G401 (cell line): ENCODE data around the gene ZBTB46. TPM values are rescaled to one million over a fixed set of nuclear protein-coding genes. Genes with fewer than 3 reads are reported as not detected.
A peak's percentile ranks its signal among the peaks of the same experiment; 100 is the strongest.
"Not testable (repeated sequence)": the region's sequence is repeated elsewhere in the genome, so short reads cannot be mapped to it uniquely, and the experiment has no call there.

ENCODE experiments used
- DNase-seq: peaks from one replicate; pipeline ENCODE4 v3.0.0-alpha.2; 2015; ENCODE audit warnings: low spot score
- in situ Hi-C: cut with HindIII; loops from 2 replicates; pipeline ENCODE4 v1.10.0; 2016; ENCODE audit warnings: low sequenced_read_pairs, mixed read lengths
- total RNA-seq: library from RNA; depleted of rRNA; stranded (reverse); fragments of >200 nt; shearing (Covaris generic); gene quantifications from 2 replicates; pipeline ENCODE4 v1.2.3, GENCODE V29; 2014; rRNA removed

The ZBTB46 gene
- 39.7 and 42.5 TPM in 2 replicates for total RNA-seq

- in situ Hi-C loops = no loop called here
- DNase-seq = no peak
Measured at GRCh38 chr20:63830841-63831588, at the start of gene ZBTB46. ZBTB46 (minus strand) TSS chr20:63831264; CDS start chr20:63790757, 40,507 bp downstream.

DNA sequence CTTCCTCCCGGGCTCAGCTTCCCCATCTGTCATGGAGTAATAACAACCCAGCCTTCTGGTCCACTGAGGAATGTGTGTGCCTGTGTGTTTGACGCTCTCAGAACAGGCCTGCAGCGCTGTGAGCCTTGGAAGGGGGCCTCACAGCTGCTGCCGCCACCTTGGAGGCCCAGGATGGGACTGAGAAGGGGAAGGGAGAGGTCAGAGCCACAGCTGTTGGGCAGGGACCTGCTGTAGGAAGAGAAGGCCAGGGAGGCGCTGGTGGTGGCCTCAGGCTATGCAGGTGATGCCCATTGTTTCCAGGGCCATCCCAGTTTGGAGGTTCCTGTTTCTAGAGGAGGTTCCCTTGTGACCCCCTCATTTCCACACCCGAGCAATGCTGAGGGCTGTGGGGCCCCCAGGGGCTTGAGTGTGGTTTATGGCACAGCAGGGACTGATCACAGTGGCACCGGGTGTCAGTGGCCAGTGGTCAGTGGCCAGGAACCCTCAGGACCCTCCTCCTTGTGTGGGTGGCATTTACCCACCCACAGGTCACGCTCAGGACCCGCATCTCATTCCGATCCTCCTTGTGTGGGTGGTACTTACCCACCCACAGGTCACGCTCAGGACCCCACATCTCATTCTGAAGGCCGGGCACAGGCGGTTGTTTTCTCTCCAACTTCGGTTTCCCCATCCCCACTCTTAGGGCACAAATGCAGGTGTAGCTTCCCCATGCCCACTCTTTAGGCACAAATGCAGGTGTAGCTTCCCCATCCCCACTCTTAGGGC lies 48.0 kb upstream of the ZBTB46 start:
- DNase-seq = no peak
- in situ Hi-C loops = no loop called here

DNA sequence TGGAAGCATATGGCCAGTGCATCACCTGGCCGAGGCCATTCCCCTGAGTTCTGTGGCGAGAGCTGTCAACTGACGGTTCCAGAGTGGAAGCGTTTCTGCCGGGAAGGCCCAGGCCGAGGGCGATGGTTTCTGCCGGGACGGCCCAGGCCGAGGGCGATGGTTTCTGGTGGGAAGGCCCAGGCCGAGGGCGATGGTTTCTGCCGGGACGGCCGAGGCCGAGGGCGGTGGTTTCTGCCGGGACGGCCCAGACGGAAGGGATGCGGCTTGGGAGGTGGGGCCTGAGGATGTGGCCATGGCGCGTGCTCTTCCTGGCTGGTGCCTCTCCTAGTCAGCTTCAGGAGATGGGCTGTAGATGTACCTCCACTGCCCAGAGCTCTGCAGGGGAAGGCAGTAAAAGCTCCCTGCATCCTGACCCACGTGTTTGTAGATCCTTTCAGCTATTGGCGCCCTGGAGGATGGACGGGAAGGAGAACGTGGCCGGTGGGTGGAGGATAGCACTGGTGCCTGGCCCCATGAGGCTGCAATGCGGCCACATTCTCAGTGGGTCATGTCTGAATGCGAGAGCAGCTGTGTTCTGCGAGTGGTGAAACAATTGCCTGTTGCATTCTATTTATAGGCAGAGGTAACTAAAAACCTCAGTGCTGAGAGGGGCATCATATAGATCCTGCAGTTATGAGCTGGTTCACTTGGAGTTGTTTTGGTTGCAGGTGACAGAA lies 46.8 kb upstream of the ZBTB46 start:
- DNase-seq = no peak
- in situ Hi-C loops = no loop called here

DNA sequence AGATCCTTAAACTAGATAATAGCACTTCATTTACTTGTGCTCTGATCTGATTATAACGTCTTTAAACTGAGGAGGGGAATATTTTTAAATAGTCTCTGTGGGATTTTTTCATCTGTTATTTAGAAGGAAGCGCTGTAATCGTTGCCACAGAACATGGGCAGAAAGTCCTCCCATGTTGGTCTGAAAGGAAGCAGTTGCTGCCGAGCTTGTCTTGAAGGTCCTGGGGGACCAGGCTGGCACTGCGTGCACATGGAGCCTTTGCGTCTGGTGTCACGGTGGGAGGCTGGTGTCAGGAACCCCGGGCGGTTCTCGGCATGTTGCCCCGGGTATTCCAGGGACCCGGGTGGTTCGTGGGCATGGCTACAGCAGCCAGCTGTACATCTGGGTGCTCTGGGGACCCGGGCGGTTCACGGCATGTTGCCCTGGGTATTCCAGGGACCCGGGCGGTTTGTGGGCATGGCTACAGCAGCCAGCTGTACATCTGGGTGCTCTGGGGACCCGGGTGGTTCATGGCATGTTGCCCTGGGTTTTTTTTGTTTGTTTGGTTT lies 45.5 kb upstream of the ZBTB46 start:
- in situ Hi-C loops = no loop called here
- no peak for DNase-seq

GRCh38 chr20:63874241-63874640 lies 43.2 kb upstream of the ZBTB46 start:
- in situ Hi-C loops, DNase-seq: not testable (repeated sequence)

GRCh38 chr20:63873477-63873971 lies 42.5 kb upstream of the ZBTB46 start:
- DNase-seq = no peak
- in situ Hi-C loops = no loop called here

DNA sequence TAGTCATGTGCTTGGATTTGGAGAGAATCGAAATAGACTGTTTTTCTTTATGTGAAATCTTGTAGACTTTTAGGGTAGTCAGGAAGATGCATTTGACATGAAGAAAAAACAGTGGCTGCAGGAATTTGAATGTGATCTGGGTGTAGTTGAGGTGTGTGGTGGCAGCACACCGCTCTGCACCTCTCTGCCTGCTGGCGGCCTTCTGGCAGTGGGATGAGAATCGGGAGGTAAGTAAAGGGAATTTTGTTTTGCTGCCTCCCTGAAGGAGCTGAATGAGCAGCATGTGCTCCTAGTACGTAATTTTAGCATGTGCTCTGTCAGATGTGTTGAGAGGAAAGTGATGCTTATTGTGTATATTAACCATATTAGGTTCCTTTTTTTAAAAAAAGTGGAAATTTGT lies 37.2 kb upstream of the ZBTB46 start:
- DNase-seq = no peak
- in situ Hi-C loops = no loop called here

DNA sequence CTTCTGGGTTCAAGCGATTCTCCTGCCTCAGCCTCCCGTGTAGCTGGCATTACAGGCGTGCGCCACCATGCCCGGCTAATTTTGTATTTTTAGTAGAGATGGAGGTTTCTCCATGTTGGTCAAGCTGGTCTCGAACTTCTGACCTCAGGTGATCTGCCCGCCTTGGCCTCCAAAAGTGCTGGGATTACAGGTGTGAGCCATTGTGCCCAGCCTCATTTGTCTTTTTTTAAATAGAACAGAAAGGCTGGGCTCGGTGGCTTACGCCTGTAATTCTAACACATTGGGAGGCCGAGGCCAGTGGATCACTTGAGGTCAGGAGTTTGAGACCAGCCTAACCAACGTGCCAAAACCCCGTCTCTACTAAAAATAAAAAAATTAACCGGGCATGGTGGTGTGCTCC lies 36.0 kb upstream of the ZBTB46 start:
- in situ Hi-C loops, DNase-seq: not testable (repeated sequence)

GRCh38 chr20:63864978-63865640 lies 34.0 kb upstream of the ZBTB46 start, which contains the start of gene TPD52L2:
TPD52L2 (plus strand) TSS chr20:63865270; CDS start chr20:63865366, 96 bp downstream.
- in situ Hi-C loops = no loop called here
- peak; percentile 100 for DNase-seq

GRCh38 chr20:63864545-63864977 lies 33.5 kb upstream of the ZBTB46 start:
- in situ Hi-C loops = no loop called here
- DNase-seq = no peak

- DNase-seq = peak; percentile 84
- in situ Hi-C loops = no loop called here
Measured at GRCh38 chr20:63863798-63864544, 32.9 kb upstream of the ZBTB46 start.

DNA sequence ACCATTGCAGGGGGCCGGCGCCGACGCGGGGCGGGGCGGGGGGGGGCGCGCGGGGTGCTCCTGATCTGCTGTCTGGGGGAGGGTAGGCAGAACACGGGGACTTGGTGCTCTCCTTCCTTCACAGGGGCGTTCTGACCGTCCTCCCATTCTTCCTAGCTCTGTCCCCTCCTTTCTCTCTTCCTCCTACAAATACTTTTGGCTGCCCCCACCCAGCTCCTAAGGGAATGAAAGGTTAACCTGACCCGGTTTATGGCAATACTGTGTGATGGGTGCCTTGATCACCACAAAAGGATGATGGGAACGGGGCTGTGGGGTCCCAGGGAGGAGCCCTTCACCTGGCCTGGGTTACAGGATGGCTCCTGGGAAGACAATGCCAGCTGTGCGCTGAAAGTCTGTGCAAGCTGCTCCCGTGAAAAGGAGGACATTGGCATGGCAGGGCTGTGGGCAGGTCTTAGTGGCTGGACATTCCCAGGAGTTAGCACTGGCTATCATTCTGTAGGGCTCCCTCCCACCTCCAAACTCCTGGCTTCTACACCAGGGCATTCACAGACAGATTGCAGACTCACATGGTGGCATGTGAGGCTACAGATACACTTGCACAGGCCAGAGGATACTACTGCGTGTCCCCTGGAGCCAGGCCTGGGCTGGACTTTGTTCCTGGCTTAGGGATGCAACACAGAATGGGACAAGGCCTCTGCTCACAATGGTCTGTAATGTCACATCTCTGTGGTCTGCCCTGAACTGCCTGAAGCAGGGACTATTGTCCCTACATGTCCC lies 32.1 kb upstream of the ZBTB46 start:
- no peak for DNase-seq
- in situ Hi-C loops = no loop called here

DNA sequence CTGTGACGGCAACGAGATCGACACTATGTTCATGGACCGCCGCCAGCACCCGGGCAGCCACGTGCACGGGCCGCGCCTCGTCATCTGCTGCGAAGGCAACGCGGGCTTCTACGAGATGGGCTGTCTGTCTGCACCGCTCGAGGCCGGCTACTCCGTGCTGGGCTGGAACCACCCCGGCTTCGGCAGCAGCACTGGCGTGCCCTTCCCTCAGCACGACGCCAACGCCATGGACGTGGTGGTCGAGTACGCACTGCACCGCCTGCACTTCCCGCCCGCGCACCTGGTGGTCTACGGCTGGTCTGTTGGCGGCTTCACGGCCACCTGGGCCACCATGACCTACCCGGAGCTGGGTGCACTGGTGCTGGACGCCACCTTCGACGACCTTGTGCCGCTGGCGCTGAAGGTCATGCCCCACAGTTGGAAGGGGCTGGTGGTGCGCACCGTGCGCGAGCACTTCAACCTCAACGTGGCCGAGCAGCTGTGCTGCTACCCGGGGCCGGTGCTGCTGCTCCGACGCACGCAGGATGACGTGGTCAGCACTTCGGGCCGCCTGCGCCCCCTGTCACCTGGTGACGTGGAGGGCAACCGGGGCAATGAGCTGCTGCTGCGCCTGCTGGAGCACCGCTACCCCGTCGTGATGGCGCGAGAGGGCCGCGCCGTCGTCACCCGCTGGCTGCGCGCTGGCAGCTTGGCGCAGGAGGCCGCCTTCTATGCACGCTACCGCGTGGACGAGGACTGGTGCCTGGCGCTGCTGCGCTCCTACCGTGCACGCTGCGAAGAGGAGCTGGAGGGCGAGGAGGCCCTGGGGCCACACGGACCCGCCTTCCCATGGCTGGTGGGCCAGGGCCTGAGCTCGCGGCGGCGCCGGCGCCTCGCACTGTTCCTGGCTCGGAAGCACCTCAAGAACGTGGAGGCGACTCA lies 31.2 kb upstream of the ZBTB46 start:
- in situ Hi-C loops = no loop called here

DNA sequence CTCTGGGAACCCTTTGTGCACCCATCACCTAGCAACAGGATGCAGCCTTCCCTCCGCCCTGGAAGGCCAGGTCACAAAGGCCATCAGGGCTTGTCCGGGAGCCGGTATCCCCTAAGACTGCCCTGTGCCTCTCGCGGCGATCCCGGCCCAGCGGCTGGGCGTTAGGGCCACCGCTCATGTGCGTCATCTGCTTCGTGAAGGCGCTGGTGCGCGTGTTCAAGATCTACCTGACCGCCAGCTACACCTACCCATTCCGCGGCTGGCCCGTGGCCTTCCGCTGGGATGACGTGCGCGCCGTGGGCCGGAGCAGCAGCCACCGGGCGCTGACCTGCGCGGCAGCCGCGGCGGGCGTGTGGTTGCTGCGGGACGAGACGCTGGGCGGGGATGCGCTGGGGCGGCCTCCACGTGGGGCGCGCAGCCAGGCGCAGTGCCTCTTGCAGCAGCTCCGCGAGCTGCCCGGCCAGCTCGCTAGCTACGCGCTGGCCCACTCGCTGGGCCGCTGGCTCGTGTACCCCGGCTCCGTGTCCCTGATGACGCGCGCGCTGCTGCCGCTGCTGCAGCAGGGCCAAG lies 30.4 kb upstream of the ZBTB46 start, which contains the start of gene ABHD16B:
TSS of gene ABHD16B (plus strand) at position 134 of the 570 bp plus-strand sequence. CDS start at position 177, 43 bp downstream.
- in situ Hi-C loops = no loop called here
- DNase-seq = no peak

More for the DNA sequence above, 31.2 kb upstream of the ZBTB46 start:
- no peak for DNase-seq

DNA sequence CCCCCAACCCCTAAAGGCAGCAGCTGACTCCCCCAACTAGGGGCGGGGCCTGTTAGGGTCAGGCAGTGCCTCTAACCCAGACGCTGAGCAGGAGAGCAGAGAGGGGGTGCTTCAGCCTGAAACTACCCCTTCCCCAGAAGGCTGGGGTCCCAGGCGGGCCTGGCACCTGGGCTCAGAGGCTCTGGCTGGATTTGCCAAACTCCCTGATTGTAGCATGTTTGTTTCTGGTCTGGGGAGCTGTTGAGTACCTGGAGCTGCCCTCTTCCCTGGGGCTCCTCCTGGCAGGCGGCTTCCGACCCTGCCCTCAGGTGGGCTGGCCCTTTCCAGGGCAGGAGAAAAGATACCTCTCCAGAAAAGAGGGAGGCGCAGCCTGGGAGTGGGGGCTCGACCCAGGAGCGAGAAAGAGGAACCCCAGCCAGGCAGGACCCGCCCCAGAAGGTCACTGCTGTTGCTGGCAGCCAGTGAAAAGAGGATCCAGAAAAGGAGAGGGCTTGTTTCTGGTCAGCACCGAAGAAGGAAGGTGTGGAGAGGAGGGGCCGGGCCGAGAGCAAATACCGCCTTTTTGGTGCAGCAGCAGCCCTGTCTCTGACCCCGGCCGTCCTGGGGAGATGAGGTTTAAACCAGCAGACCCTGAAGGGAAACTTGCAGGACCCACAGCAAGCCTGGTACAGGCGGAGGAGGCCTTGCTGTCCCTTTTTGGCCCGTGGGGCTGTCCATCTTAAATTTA lies 29.4 kb upstream of the ZBTB46 start:
- in situ Hi-C loops = no loop called here
- no peak for DNase-seq
